ENCODE results near the gene CREB3L2.

Gene CREB3L2

GRCh38 chr7:137873524-137873923, 128.4 kb downstream of the CREB3L2 start:
- DNase-seq (ENCODE audit: low read depth in 2 of 2) = no peak

- DNase-seq (ENCODE audit: low read depth in 2 of 2) = no peak
Observed at GRCh38 chr7:137871170-137871915, 130.5 kb downstream of the CREB3L2 start.

GRCh38 chr7:137870684-137871083, 131.2 kb downstream of the CREB3L2 start:
- no peak for DNase-seq (ENCODE audit: low read depth in 2 of 2)

- no peak for DNase-seq (ENCODE audit: low read depth in 2 of 2)
Observed at GRCh38 chr7:137870078-137870477, 131.8 kb downstream of the CREB3L2 start.

- DNase-seq (ENCODE audit: low read depth in 2 of 2) = no peak
Observed at GRCh38 chr7:137869260-137869659, 132.6 kb downstream of the CREB3L2 start.

- DNase-seq (ENCODE audit: low read depth in 2 of 2) = no peak
Observed at GRCh38 chr7:137867289-137867688, 134.6 kb downstream of the CREB3L2 start.

- no peak for DNase-seq (ENCODE audit: low read depth in 2 of 2)
Observed at GRCh38 chr7:137865764-137866163, 136.1 kb downstream of the CREB3L2 start.

- no peak for DNase-seq (ENCODE audit: low read depth in 2 of 2)
Observed at GRCh38 chr7:137862964-137863363, 138.9 kb downstream of the CREB3L2 start.

GRCh38 chr7:137862358-137862757, 139.5 kb downstream of the CREB3L2 start:
- DNase-seq (ENCODE audit: low read depth in 2 of 2) = no peak

GRCh38 chr7:137860542-137860941, 141.3 kb downstream of the CREB3L2 start:
- DNase-seq (ENCODE audit: low read depth in 2 of 2) = no peak

GRCh38 chr7:137853053-137853452, 148.8 kb downstream of the CREB3L2 start:
- no peak for DNase-seq (ENCODE audit: low read depth in 2 of 2)

- DNase-seq (ENCODE audit: low read depth in 2 of 2) = no peak
Observed at GRCh38 chr7:137852108-137852507, 149.8 kb downstream of the CREB3L2 start.

- DNase-seq (ENCODE audit: low read depth in 2 of 2) = no peak
Observed at GRCh38 chr7:137850972-137851945, 150.6 kb downstream of the CREB3L2 start.

- no peak for DNase-seq (ENCODE audit: low read depth in 2 of 2)
Observed at GRCh38 chr7:137850571-137850970, 151.3 kb downstream of the CREB3L2 start.

GRCh38 chr7:137848095-137848494, 153.8 kb downstream of the CREB3L2 start:
- no peak for DNase-seq (ENCODE audit: low read depth in 2 of 2)

GRCh38 chr7:137847568-137848050, 154.3 kb downstream of the CREB3L2 start:
- no peak for DNase-seq (ENCODE audit: low read depth in 2 of 2)

- no peak for DNase-seq (ENCODE audit: low read depth in 2 of 2)
Observed at GRCh38 chr7:137846827-137847567, 154.9 kb downstream of the CREB3L2 start, which contains the start of gene DGKI. Gene DGKI, minus strand, starts transcription at chr7:137846974.

- DNase-seq (ENCODE audit: low read depth in 2 of 2) = no peak
Observed at GRCh38 chr7:137846549-137846826, 155.4 kb downstream of the CREB3L2 start.

- no peak for DNase-seq (ENCODE audit: low read depth in 2 of 2)
Observed at GRCh38 chr7:137844677-137845425, 157.0 kb downstream of the CREB3L2 start.

GRCh38 chr7:137839903-137840779, 161.7 kb downstream of the CREB3L2 start:
- no peak for DNase-seq (ENCODE audit: low read depth in 2 of 2)
